Measurements from ENCODE around the gene PEX19.
A peak's percentile ranks its signal among the peaks of the same experiment; 100 is the strongest.

The PEX19 gene, protein sequence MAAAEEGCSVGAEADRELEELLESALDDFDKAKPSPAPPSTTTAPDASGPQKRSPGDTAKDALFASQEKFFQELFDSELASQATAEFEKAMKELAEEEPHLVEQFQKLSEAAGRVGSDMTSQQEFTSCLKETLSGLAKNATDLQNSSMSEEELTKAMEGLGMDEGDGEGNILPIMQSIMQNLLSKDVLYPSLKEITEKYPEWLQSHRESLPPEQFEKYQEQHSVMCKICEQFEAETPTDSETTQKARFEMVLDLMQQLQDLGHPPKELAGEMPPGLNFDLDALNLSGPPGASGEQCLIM

DNA sequence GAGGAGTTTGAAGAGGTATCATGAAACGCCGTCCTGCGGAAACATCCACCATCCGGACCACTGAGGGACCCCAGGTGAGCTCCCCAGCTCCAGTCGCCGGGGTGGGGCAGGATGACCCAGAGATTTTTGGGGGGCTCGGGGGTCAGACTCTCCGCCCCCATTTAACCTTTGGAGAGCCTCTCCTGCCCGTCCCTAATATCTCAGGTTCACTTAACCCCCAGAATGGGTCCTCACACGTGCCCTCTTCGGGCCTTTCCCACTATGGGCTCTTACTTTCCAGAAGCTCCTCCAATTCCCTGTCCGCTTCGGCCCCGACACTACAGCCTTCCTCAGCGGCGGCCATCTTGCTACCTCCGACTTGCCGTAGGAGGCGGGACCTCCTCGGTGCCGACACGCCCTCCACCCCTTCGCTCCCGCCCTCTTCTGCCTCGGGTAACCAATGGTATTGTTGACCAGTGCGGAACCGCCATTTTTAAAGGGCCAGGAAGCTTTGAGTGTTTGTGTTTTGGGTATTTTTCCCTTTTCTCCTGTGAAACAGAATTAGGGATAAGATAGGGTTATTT, at the start of gene PEX19:
Gene PEX19 (minus strand): TSS at position 352 of the 563 bp plus-strand sequence. CDS start 9 bp downstream, at position 343.
- H3K36me3 ChIP-seq (ENCODE audit: control insufficient read depth, insufficient read depth, low read length), result peaks cover 42% of the 10 kb centered on the region
- H3K27me3 ChIP-seq (ENCODE audit: control insufficient read depth, insufficient read depth, low read length), result no peaks in the 10 kb centered on the region
- H3K4me3 ChIP-seq (ENCODE audit: low read depth, low read length), result peak within 1 kb of the TSS; percentile 97
- H3K27ac ChIP-seq (ENCODE audit: low read depth, low read length), result peak within 1 kb of the TSS; percentile 81
- H3K9me3 ChIP-seq (ENCODE audit: control insufficient read depth, insufficient read depth, low read length), result no peaks in the 10 kb centered on the region
- H3K4me1 ChIP-seq (ENCODE audit: control insufficient read depth, insufficient read depth, low read length), result peaks cover 9% of the 10 kb centered on the region; the same call in 1 of the 2 replicates
- peak within 1 kb of the TSS; percentile 89 for H3K9ac ChIP-seq (ENCODE audit: low read depth, low read length)

DNA sequence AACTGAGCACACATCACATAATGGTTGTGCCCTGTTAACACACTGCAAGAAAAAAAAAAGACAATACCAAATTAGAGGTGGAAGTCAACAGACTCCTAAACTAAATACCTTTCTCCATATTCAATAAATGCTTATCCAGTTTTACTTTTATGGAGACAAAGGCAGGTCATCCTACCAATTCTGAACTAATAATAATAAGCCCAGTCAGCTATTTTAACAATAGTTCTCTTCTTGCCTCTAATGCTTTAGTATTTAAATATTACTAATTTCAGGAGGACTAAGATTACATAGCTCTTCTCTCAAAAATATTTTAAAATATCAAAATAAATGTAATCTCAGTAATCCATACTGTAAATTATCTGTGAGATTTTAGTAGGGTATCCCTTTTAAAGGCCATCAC, 47.6 kb upstream of the PEX19 start:
- H3K4me1 ChIP-seq (ENCODE audit: control insufficient read depth, insufficient read depth, low read length), result no peaks in the 10 kb centered on the region
- no peak overlapping the region for H3K9ac ChIP-seq (ENCODE audit: low read depth, low read length)
- H3K9me3 ChIP-seq (ENCODE audit: control insufficient read depth, insufficient read depth, low read length), result no peaks in the 10 kb centered on the region
- H3K36me3 ChIP-seq (ENCODE audit: control insufficient read depth, insufficient read depth, low read length), result peaks cover 91% of the 10 kb centered on the region
- H3K4me3 ChIP-seq (ENCODE audit: low read depth, low read length), result no peak overlapping the region
- no peaks in the 10 kb centered on the region for H3K27me3 ChIP-seq (ENCODE audit: control insufficient read depth, insufficient read depth, low read length)
- no peak overlapping the region for H3K27ac ChIP-seq (ENCODE audit: low read depth, low read length)

DNA sequence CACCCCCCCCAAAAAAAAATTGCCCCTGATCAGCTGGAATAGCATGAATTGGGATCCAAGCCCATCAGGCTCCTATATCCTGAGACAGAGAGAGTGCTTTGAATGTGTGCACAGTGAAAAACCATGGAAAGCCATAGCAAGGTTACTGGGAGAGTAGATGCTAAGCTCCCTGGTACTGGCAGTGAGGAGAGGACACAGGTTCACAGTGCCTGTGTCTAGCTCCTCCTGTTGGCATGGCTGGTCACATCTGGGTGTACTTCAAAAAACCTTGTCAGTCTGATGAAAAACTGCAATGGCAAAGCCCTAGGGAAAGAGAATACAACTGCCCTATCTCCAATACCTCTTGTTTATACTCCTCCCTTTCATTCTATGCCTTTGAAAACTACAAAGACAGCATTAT, 45.2 kb upstream of the PEX19 start:
- no peak overlapping the region for H3K9ac ChIP-seq (ENCODE audit: low read depth, low read length)
- H3K27ac ChIP-seq (ENCODE audit: low read depth, low read length), result no peak overlapping the region
- H3K36me3 ChIP-seq (ENCODE audit: control insufficient read depth, insufficient read depth, low read length), result peaks cover 97% of the 10 kb centered on the region
- no peaks in the 10 kb centered on the region for H3K9me3 ChIP-seq (ENCODE audit: control insufficient read depth, insufficient read depth, low read length)
- no peaks in the 10 kb centered on the region for H3K4me1 ChIP-seq (ENCODE audit: control insufficient read depth, insufficient read depth, low read length)
- H3K4me3 ChIP-seq (ENCODE audit: low read depth, low read length), result no peak overlapping the region
- H3K27me3 ChIP-seq (ENCODE audit: control insufficient read depth, insufficient read depth, low read length), result no peaks in the 10 kb centered on the region

DNA sequence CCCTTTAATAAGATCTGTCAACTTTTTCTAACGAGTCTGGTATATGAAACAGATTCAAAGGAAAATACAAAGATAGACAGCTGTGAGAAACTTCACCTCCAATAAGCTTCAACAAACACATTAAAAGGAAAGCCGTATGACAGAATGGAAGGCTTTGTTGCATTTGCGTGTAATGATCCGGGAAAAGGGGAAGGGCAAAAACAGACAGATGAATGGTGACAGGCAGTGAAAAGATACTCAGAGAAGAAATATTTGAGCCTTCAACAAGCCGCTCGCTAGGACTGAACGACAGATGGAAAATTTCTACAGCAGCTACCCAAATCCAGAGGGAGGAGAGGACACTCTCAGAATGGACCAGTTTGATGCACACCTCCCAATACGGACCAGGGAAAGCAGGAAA, 43.3 kb upstream of the PEX19 start:
- no peak overlapping the region for H3K9ac ChIP-seq (ENCODE audit: low read depth, low read length)
- H3K27ac ChIP-seq (ENCODE audit: low read depth, low read length), result no peak overlapping the region
- H3K27me3 ChIP-seq (ENCODE audit: control insufficient read depth, insufficient read depth, low read length), result no peaks in the 10 kb centered on the region
- no peak overlapping the region for H3K4me3 ChIP-seq (ENCODE audit: low read depth, low read length)
- peaks cover 95% of the 10 kb centered on the region for H3K36me3 ChIP-seq (ENCODE audit: control insufficient read depth, insufficient read depth, low read length)
- no peaks in the 10 kb centered on the region for H3K4me1 ChIP-seq (ENCODE audit: control insufficient read depth, insufficient read depth, low read length)
- no peaks in the 10 kb centered on the region for H3K9me3 ChIP-seq (ENCODE audit: control insufficient read depth, insufficient read depth, low read length)

DNA sequence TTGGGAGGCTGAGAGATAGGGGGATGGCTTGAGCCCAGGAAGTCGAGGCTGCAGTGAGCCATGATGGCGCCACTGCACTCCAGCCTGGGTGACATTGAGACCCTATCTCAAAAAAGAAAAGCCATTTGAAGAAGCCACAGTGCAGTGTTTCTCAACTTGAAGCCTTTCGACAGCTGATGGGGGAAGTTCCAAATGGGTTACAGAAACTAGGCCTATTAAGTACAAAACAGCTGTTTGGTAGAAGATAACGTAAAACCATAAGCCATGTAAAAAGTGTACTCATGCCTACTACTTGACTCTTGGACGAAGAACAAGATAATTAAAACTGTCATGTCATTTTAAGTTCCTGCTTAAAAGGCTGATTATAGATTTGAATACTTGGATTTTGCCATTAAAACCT, 41.5 kb upstream of the PEX19 start:
- Histone ChIP-seq H3K9ac (ENCODE audit: low read depth, low read length) (no peak overlapping the region), H3K36me3 (ENCODE audit: control insufficient read depth, insufficient read depth, low read length) (peaks cover 94% of the 10 kb centered on the region)

DNA sequence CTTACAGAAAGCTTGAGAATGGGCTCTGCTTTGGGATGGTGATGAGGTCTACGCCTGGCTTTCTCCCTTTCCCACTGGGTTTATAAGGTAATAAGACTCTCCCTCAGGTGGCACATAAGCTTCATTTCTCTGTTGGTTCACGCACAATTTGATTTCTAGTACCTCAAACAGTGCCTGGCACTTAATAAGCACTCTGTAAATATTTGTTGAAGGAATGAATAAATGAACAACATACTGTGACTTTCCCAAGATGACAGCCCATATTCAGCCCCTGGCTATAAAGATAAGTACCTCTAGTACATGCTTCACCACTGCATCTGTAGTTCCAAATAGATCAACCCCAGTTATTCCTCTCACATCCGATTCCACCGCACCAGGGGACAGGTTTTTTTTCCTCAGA, 40.3 kb upstream of the PEX19 start:
- peaks cover 89% of the 10 kb centered on the region for H3K36me3 ChIP-seq (ENCODE audit: control insufficient read depth, insufficient read depth, low read length)
- H3K27me3 ChIP-seq (ENCODE audit: control insufficient read depth, insufficient read depth, low read length), result no peaks in the 10 kb centered on the region
- no peak overlapping the region for H3K9ac ChIP-seq (ENCODE audit: low read depth, low read length)
- no peaks in the 10 kb centered on the region for H3K9me3 ChIP-seq (ENCODE audit: control insufficient read depth, insufficient read depth, low read length)
- no peaks in the 10 kb centered on the region for H3K4me1 ChIP-seq (ENCODE audit: control insufficient read depth, insufficient read depth, low read length)
- H3K4me3 ChIP-seq (ENCODE audit: low read depth, low read length), result no peak overlapping the region
- H3K27ac ChIP-seq (ENCODE audit: low read depth, low read length), result no peak overlapping the region

More for the DNA sequence above, 41.5 kb upstream of the PEX19 start:
- no peaks in the 10 kb centered on the region for H3K4me1 ChIP-seq (ENCODE audit: control insufficient read depth, insufficient read depth, low read length)
- no peak overlapping the region for H3K27ac ChIP-seq (ENCODE audit: low read depth, low read length)
- no peaks in the 10 kb centered on the region for H3K9me3 ChIP-seq (ENCODE audit: control insufficient read depth, insufficient read depth, low read length)
- no peak overlapping the region for H3K4me3 ChIP-seq (ENCODE audit: low read depth, low read length)
- no peaks in the 10 kb centered on the region for H3K27me3 ChIP-seq (ENCODE audit: control insufficient read depth, insufficient read depth, low read length)

DNA sequence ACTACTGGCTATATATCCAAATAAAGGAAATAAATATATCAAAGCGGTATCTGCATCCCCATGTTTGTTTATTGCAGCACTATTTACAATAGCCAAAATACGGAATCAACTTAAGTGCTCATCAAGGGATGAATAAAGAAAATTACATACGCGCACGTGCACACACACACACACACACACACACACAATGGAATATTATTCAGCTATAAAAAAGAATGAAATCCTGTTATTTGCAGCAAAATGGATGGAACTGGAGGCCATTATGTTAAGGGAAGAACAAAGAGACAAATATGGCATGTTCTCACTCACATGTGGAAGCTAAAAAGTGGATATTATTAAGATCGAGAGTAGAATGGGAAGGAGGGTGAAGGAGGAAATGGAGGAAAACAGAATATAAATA, 37.9 kb upstream of the PEX19 start:
- H3K27me3 ChIP-seq (ENCODE audit: control insufficient read depth, insufficient read depth, low read length), result no peaks in the 10 kb centered on the region
- H3K36me3 ChIP-seq (ENCODE audit: control insufficient read depth, insufficient read depth, low read length), result peaks cover 82% of the 10 kb centered on the region
- no peaks in the 10 kb centered on the region for H3K4me1 ChIP-seq (ENCODE audit: control insufficient read depth, insufficient read depth, low read length)
- no peak overlapping the region for H3K9ac ChIP-seq (ENCODE audit: low read depth, low read length)
- no peak overlapping the region for H3K27ac ChIP-seq (ENCODE audit: low read depth, low read length)
- H3K4me3 ChIP-seq (ENCODE audit: low read depth, low read length), result no peak overlapping the region
- H3K9me3 ChIP-seq (ENCODE audit: control insufficient read depth, insufficient read depth, low read length), result no peaks in the 10 kb centered on the region

DNA sequence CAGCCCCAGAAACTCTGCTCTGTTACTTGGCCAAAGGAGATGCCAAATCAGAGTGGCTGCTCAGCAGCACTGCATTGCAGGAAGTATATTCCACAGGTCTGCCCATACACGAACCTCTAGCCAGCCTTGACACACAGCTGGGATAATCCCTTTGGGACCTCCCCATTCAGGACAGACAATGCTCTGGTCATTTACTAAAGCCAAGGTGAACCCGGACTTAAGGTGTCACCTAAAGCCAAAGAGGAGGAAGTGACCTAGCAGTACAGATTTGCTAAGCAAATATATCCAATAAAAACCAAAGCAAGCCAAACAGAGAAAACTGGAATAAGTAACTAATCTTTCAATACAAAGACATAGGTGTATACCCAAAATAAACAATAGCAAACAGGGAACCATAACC, 30.4 kb upstream of the PEX19 start:
- Histone ChIP-seq H3K4me3 (ENCODE audit: low read depth, low read length) (no peak overlapping the region), H3K9ac (ENCODE audit: low read depth, low read length) (no peak overlapping the region), H3K27ac (ENCODE audit: low read depth, low read length) (no peak overlapping the region), H3K27me3 (ENCODE audit: control insufficient read depth, insufficient read depth, low read length) (no peaks in the 10 kb centered on the region), H3K4me1 (ENCODE audit: control insufficient read depth, insufficient read depth, low read length) (no peaks in the 10 kb centered on the region), H3K9me3 (ENCODE audit: control insufficient read depth, insufficient read depth, low read length) (no peaks in the 10 kb centered on the region), H3K36me3 (ENCODE audit: control insufficient read depth, insufficient read depth, low read length) (peaks cover 86% of the 10 kb centered on the region)

DNA sequence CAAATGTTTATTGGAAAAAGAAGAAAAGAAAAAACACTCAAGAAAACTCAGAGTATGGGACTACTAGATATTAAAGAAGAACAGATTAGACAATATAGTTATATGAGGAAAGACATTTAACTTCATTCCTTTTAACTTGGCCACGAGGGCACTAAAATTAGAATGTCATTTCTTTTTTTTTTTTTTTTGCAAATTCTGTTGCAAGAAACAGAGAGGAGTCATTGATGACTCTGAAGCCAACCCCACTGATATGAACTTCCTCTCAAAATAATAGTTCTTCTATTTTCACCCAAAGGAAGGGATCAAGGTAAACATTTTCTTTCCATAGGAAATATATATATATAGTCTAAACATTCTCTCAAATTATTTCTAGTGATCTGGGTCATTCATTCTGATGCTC, 24.6 kb upstream of the PEX19 start:
- no peak overlapping the region for H3K4me3 ChIP-seq (ENCODE audit: low read depth, low read length)
- H3K36me3 ChIP-seq (ENCODE audit: control insufficient read depth, insufficient read depth, low read length), result peaks cover 90% of the 10 kb centered on the region

DNA sequence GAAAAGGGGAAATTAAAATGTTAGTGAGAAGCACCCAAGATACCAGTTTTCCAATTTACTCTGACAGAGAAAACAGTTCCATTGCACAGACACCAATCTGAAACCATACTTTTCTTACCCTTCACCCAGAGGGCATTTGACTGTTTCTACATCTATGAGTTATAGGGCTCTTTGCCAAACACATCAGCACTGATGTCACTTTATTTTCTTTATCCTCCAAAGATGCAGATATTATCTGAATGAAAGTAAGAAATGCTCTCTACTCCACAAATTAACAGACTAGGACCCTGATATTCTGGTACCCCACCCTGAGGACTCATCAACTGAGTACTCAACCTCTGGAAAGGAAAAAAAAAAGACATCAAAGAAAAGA, 24.2 kb upstream of the PEX19 start:
- no peak overlapping the region for H3K4me3 ChIP-seq (ENCODE audit: low read depth, low read length)
- peaks cover 88% of the 10 kb centered on the region for H3K36me3 ChIP-seq (ENCODE audit: control insufficient read depth, insufficient read depth, low read length)

More for the DNA sequence above, 24.6 kb upstream of the PEX19 start:
- Histone ChIP-seq H3K4me1 (ENCODE audit: control insufficient read depth, insufficient read depth, low read length) (peaks cover 29% of the 10 kb centered on the region), H3K9ac (ENCODE audit: low read depth, low read length) (no peak overlapping the region), H3K9me3 (ENCODE audit: control insufficient read depth, insufficient read depth, low read length) (no peaks in the 10 kb centered on the region), H3K27me3 (ENCODE audit: control insufficient read depth, insufficient read depth, low read length) (no peaks in the 10 kb centered on the region), H3K27ac (ENCODE audit: low read depth, low read length) (no peak overlapping the region)

DNA sequence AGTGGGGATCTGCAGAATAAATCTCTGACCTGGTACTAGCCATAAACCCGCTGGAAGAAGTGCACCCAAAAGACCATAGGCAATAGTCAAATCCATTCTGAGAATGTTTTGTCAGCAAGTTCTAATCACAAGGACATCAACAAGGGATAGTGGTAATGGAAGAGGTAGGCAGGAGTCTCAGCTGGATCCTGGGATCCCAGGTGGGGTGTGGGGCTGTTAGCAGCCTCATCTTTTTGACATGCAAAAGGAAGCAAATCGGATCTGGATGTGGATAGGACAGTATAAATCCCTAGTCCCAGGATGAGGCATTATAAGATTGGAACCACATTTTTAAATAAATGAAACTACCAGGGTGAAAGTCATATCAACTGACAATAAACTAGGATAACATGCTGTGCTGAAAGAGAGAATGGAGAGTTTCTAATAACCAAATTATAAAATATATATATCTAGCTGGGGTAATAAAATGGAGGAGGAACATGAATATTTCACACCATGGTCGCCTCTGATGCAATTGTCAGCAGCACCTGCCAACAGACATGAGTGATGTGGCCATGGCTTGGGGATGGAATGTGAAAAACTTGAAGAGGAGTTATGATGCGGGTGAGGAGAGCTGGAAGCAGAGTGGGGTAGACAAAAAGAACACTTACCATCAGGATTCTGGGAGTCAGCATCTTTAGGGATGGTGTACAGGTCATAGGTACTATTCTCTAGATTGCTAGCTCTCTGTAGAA, 23.7 kb upstream of the PEX19 start:
- H3K9ac ChIP-seq (ENCODE audit: low read depth, low read length), result no peak overlapping the region
- H3K36me3 ChIP-seq (ENCODE audit: control insufficient read depth, insufficient read depth, low read length), result peaks cover 86% of the 10 kb centered on the region
- no peaks in the 10 kb centered on the region for H3K27me3 ChIP-seq (ENCODE audit: control insufficient read depth, insufficient read depth, low read length)
- no peak overlapping the region for H3K4me3 ChIP-seq (ENCODE audit: low read depth, low read length)
- H3K9me3 ChIP-seq (ENCODE audit: control insufficient read depth, insufficient read depth, low read length), result no peaks in the 10 kb centered on the region
- peaks cover 29% of the 10 kb centered on the region for H3K4me1 ChIP-seq (ENCODE audit: control insufficient read depth, insufficient read depth, low read length)
- H3K27ac ChIP-seq (ENCODE audit: low read depth, low read length), result peak overlapping the region; percentile 54

More for the DNA sequence above, 24.2 kb upstream of the PEX19 start:
- no peak overlapping the region for H3K27ac ChIP-seq (ENCODE audit: low read depth, low read length)
- H3K27me3 ChIP-seq (ENCODE audit: control insufficient read depth, insufficient read depth, low read length), result no peaks in the 10 kb centered on the region
- no peaks in the 10 kb centered on the region for H3K9me3 ChIP-seq (ENCODE audit: control insufficient read depth, insufficient read depth, low read length)
- peaks cover 29% of the 10 kb centered on the region for H3K4me1 ChIP-seq (ENCODE audit: control insufficient read depth, insufficient read depth, low read length)
- H3K9ac ChIP-seq (ENCODE audit: low read depth, low read length), result no peak overlapping the region
